ENCODE data around the gene RSU1.

GRCh38 chr10:16780338-16780880 is 36.8 kb downstream of the RSU1 start:
- TF ChIP-seq, protein P1, sequence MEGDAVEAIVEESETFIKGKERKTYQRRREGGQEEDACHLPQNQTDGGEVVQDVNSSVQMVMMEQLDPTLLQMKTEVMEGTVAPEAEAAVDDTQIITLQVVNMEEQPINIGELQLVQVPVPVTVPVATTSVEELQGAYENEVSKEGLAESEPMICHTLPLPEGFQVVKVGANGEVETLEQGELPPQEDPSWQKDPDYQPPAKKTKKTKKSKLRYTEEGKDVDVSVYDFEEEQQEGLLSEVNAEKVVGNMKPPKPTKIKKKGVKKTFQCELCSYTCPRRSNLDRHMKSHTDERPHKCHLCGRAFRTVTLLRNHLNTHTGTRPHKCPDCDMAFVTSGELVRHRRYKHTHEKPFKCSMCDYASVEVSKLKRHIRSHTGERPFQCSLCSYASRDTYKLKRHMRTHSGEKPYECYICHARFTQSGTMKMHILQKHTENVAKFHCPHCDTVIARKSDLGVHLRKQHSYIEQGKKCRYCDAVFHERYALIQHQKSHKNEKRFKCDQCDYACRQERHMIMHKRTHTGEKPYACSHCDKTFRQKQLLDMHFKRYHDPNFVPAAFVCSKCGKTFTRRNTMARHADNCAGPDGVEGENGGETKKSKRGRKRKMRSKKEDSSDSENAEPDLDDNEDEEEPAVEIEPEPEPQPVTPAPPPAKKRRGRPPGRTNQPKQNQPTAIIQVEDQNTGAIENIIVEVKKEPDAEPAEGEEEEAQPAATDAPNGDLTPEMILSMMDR (IDR thresholded peaks at IDR 0.05; ENCODE audit: low read depth, low read length): no peak
- TF ChIP-seq EZH2phosphoT487 (IDR thresholded peaks at IDR 0.05; ENCODE audit: low read depth): no peak
